ENCODE results near the gene FOXC1. TPM values are rescaled to one million over a fixed set of nuclear protein-coding genes. Genes with fewer than 3 reads are reported as not detected.

FOXC1 gene
- total RNA-seq, 1 donor from 2014 or later: 2.9 TPM

DNA sequence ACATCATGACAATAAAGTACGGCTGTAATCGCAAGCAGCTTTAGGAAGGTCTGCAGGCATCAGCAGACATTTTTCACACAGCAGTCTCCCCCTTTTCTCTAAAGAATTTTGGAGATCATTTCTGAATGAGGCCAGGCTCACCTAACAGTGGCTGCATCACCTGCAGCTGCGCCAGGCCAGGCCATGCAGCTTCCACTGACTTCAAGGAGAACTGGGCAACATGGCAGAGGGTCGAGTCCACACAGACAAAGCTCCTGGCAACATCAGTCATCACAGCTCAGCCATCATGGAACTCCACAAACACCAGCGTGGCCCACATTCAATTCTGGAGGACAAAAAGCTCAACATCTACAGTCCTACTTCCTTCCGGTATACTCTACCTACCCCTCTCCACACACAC, 17.8 kb upstream of the FOXC1 start:
- H3K27ac Mint-ChIP-seq (ENCODE audit: unreplicated experiment): no peak overlapping the region
- DNase-seq (ENCODE audit: low read depth): no peak
- no peak for FAIRE-seq
- Histone ChIP-seq H3K27me3 (ENCODE audit: insufficient read depth, low read length) (peaks cover 13% of the 10 kb centered on the region), H3K4me3 (ENCODE audit: insufficient read depth, low read depth, low read length) (no peak overlapping the region), H3K9ac (ENCODE audit: low read length) (no peak overlapping the region), H3K79me2 (ENCODE audit: insufficient read depth, low read length) (no peaks in the 10 kb centered on the region), H3K4me2 (ENCODE audit: low read length) (no peak overlapping the region), H3K9me3 (ENCODE audit: insufficient read depth, low read depth, low read length) (no peaks in the 10 kb centered on the region), H2AFZ (ENCODE audit: low read depth, low read length) (no peak overlapping the region), H3K4me1 (ENCODE audit: insufficient read depth, low read length) (no peaks in the 10 kb centered on the region), H3K36me3 (ENCODE audit: insufficient read depth, low read length) (no peaks in the 10 kb centered on the region), H3K27ac (ENCODE audit: low read depth, low read length) (no peak overlapping the region), H4K20me1 (ENCODE audit: insufficient read depth, low read length) (no peaks in the 10 kb centered on the region)
- peaks cover 34% of the 10 kb centered on the region for H3K27me3 Mint-ChIP-seq (ENCODE audit: low read depth, unreplicated experiment)
- no peak overlapping the region for H3K4me3 Mint-ChIP-seq (ENCODE audit: unreplicated experiment)
- no peaks in the 10 kb centered on the region for H3K36me3 Mint-ChIP-seq (ENCODE audit: low read depth, unreplicated experiment)
- peaks cover under 1% of the 10 kb centered on the region for H3K4me1 Mint-ChIP-seq (ENCODE audit: low read depth, unreplicated experiment)
- TF ChIP-seq EZH2 (IDR thresholded peaks at IDR 0.05; ENCODE audit: insufficient read depth, low read length): no peak
- no peak for TF ChIP-seq CTCF (IDR thresholded peaks at IDR 0.05; ENCODE audit: insufficient read depth, low read depth, low read length)
- no peaks in the 10 kb centered on the region for H3K9me3 Mint-ChIP-seq (ENCODE audit: unreplicated experiment)

GRCh38 chr6:1592852-1593251, 16.9 kb upstream of the FOXC1 start:
- no peak overlapping the region for H3K4me2 ChIP-seq (ENCODE audit: low read length)
- no peaks in the 10 kb centered on the region for H3K36me3 ChIP-seq (ENCODE audit: insufficient read depth, low read length)
- Mint-ChIP-seq H3K9me3 (ENCODE audit: unreplicated experiment) (no peaks in the 10 kb centered on the region), H3K27me3 (ENCODE audit: low read depth, unreplicated experiment) (peaks cover 36% of the 10 kb centered on the region), H3K4me3 (ENCODE audit: unreplicated experiment) (no peak overlapping the region), H3K4me1 (ENCODE audit: low read depth, unreplicated experiment) (peaks cover 4% of the 10 kb centered on the region), H3K27ac (ENCODE audit: unreplicated experiment) (no peak overlapping the region), H3K36me3 (ENCODE audit: low read depth, unreplicated experiment) (no peaks in the 10 kb centered on the region)
- no peaks in the 10 kb centered on the region for H3K79me2 ChIP-seq (ENCODE audit: insufficient read depth, low read length)
- no peak for FAIRE-seq
- H4K20me1 ChIP-seq (ENCODE audit: insufficient read depth, low read length): no peaks in the 10 kb centered on the region
- H3K9me3 ChIP-seq (ENCODE audit: insufficient read depth, low read depth, low read length): no peaks in the 10 kb centered on the region
- H2AFZ ChIP-seq (ENCODE audit: low read depth, low read length): no peak overlapping the region
- DNase-seq (ENCODE audit: low read depth): no peak
- H3K4me1 ChIP-seq (ENCODE audit: insufficient read depth, low read length): no peaks in the 10 kb centered on the region
- TF ChIP-seq CTCF (IDR thresholded peaks at IDR 0.05; ENCODE audit: insufficient read depth, low read depth, low read length) (no peak), EZH2 (IDR thresholded peaks at IDR 0.05; ENCODE audit: insufficient read depth, low read length) (no peak)
- no peak overlapping the region for H3K4me3 ChIP-seq (ENCODE audit: insufficient read depth, low read depth, low read length)
- H3K27ac ChIP-seq (ENCODE audit: low read depth, low read length): no peak overlapping the region
- H3K27me3 ChIP-seq (ENCODE audit: insufficient read depth, low read length): peaks cover 17% of the 10 kb centered on the region
- H3K9ac ChIP-seq (ENCODE audit: low read length): no peak overlapping the region

DNA sequence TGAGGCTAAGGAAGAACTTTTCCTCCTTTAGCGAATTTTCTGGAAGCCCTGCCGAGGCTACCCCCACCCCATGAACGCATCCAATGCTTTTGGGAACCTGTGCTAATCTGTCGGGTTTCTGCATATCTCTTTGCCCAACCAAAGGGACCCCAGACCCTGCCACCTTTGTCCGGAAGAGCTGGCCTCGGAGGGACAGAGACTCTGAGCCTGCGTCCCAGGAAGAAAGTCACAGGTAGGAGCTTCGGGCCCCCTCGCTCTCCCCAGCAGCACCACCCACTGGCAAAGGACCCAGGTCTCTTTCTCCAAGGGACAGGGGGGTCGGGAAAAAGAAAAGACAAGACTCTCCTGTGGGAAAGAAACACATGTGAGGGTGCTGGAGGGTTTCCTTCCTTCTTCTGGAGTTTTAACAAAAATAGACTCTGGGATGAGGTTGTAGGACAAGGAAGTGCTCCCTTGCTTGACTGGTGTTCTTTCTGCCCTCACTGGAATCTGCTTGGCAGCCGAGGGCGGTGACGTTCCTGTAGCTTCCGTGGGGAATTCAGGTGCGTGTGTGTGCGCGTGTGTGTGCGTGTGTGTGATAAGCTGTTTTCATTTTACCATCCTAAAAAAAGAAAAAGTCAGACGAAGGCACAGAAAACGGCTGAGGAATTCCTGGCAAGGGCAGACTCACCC, 16.3 kb upstream of the FOXC1 start:
- Histone ChIP-seq H3K4me1 (ENCODE audit: insufficient read depth, low read length) (no peaks in the 10 kb centered on the region), H3K27me3 (ENCODE audit: insufficient read depth, low read length) (peaks cover 16% of the 10 kb centered on the region), H2AFZ (ENCODE audit: low read depth, low read length) (no peak overlapping the region), H3K9ac (ENCODE audit: low read length) (no peak overlapping the region), H3K27ac (ENCODE audit: low read depth, low read length) (no peak overlapping the region), H3K79me2 (ENCODE audit: insufficient read depth, low read length) (no peaks in the 10 kb centered on the region), H3K9me3 (ENCODE audit: insufficient read depth, low read depth, low read length) (no peaks in the 10 kb centered on the region), H3K4me2 (ENCODE audit: low read length) (no peak overlapping the region), H3K36me3 (ENCODE audit: insufficient read depth, low read length) (no peaks in the 10 kb centered on the region), H3K4me3 (ENCODE audit: insufficient read depth, low read depth, low read length) (no peak overlapping the region), H4K20me1 (ENCODE audit: insufficient read depth, low read length) (no peaks in the 10 kb centered on the region)
- no peak for TF ChIP-seq CTCF (IDR thresholded peaks at IDR 0.05; ENCODE audit: insufficient read depth, low read depth, low read length)
- no peak for TF ChIP-seq EZH2 (IDR thresholded peaks at IDR 0.05; ENCODE audit: insufficient read depth, low read length)
- Mint-ChIP-seq H3K4me1 (ENCODE audit: low read depth, unreplicated experiment) (peaks cover 4% of the 10 kb centered on the region), H3K36me3 (ENCODE audit: low read depth, unreplicated experiment) (no peaks in the 10 kb centered on the region), H3K27ac (ENCODE audit: unreplicated experiment) (no peak overlapping the region), H3K4me3 (ENCODE audit: unreplicated experiment) (no peak overlapping the region), H3K9me3 (ENCODE audit: unreplicated experiment) (no peaks in the 10 kb centered on the region), H3K27me3 (ENCODE audit: low read depth, unreplicated experiment) (peaks cover 39% of the 10 kb centered on the region)
- FAIRE-seq (no peak), DNase-seq (ENCODE audit: low read depth) (no peak)
